HCT116 (cell line): ENCODE results near the gene HEXIM1. TPM values are rescaled to one million over a fixed set of nuclear protein-coding genes. Genes with fewer than 3 reads are reported as not detected.

Experiments
- ATAC-seq: fragments of 200-7000 bp; cut with Tn5 transposase; 2 replicates; pipeline ENCODE4 v1.9.1; 2020; ENCODE audit warnings: mild to moderate bottlenecking, moderate library complexity
- BruUV-seq: library from RNA; stranded (reverse); fragments of 400-500 nt; replicated peaks from 2 replicates; lab custom pipeline; 2021; lab: Mats Ljungman, UMichigan
- CTCF ChIA-PET: fragments of 300-600 bp; sonication (Branson Sonifier 250); formaldehyde crosslinking; loops from one replicate; lab custom pipeline; 2021; ENCODE audit warnings: antibody characterized with exemption; lab: Charles Lee
- POLR2A ChIA-PET: fragments of 300-600, 350-600 bp; sonication (Branson Sonifier 250); formaldehyde crosslinking; loops from one replicate; lab custom pipeline; 2021; ENCODE audit warnings: antibody characterized with exemption; lab: Charles Lee
- RAD21 ChIA-PET, 2 experiments: fragments of 300-600 bp; sonication (Branson Sonifier 250); formaldehyde crosslinking; loops; one replicate each; lab custom pipeline; 2023; ENCODE audit warnings: low total read pairs in 2 of 2; ENCODE audit not compliant: uncharacterized antibody in 2 of 2, unreplicated experiment in 2 of 2, low non-redundant PET in 1 of 2; lab: Charles Lee
- DNase-seq: peaks from one replicate; pipeline ENCODE4 v3.0.0-alpha.2; 2010; ENCODE audit warnings: low read depth, low spot score
- H2AFZ ChIP-seq: fragments of 200-600 bp; shearing (Covaris generic), sonication (generic); 2 replicates; pipeline ENCODE4 v1.6.1; 2017; ENCODE audit warnings: low read depth, mixed run types, mixed read lengths, antibody characterized with exemption, low read length; ENCODE audit not compliant: poor library complexity, severe bottlenecking
- H3K27ac ChIP-seq: 2 replicates; pipeline ENCODE4 v1.5.1; 2012; ENCODE audit warnings: low read depth, low read length
- H3K27me3 ChIP-seq: fragments of 200-600 bp; sonication (generic); 2 replicates; pipeline ENCODE4 v1.6.1; 2016; ENCODE audit warnings: mixed run types, low read length, mixed read lengths; ENCODE audit not compliant: insufficient read depth
- H3K36me3 ChIP-seq, 2 experiments: fragments of 200-500 bp in 1 of 2; fragments of 200-600 bp in 1 of 2; sonication (Bioruptor generic) in 1 of 2; sonication (generic) in 1 of 2; 2 replicates each; pipeline versions ENCODE4 v1.5.1 to v1.6.1; 2014 to 2016; ENCODE audit warnings: low read length in 2 of 2, inconsistent platforms in 1 of 2, mixed read lengths in 1 of 2, mixed run types in 1 of 2; ENCODE audit not compliant: insufficient read depth in 2 of 2, control insufficient read depth in 1 of 2
- H3K4me1 ChIP-seq, 2 experiments: fragments of 200-600 bp in 1 of 2; sonication (generic) in 1 of 2; 2 replicates each; pipeline versions ENCODE4 v1.5.1 to v1.6.1; 2012 to 2017; ENCODE audit warnings: low read length in 2 of 2, inconsistent platforms in 1 of 2, mild to moderate bottlenecking in 1 of 2, mixed read lengths in 1 of 2, mixed run types in 1 of 2, moderate library complexity in 1 of 2; ENCODE audit not compliant: insufficient read depth in 2 of 2, control insufficient read depth in 1 of 2
- H3K4me2 ChIP-seq: fragments of 200-600 bp; sonication (generic); 2 replicates; pipeline ENCODE4 v1.6.1; 2017; ENCODE audit warnings: mixed run types, low read length, mixed read lengths
- H3K4me3 ChIP-seq, 2 experiments: fragments of 200-600 bp in 1 of 2; sonication (generic) in 1 of 2; replicated peaks in 1 of 2; 2 replicates each; pipeline ENCODE4 v1.5.1; 2011 to 2016; ENCODE audit warnings: low read length in 2 of 2, control low read depth in 1 of 2, low read depth in 1 of 2, mild to moderate bottlenecking in 1 of 2, mixed read lengths in 1 of 2, mixed run types in 1 of 2
- H3K79me2 ChIP-seq: fragments of 200-600 bp; sonication (generic); 2 replicates; pipeline ENCODE4 v1.6.1; 2017; ENCODE audit warnings: mild to moderate bottlenecking, mixed run types, low read length, moderate library complexity, mixed read lengths; ENCODE audit not compliant: insufficient read depth
- H3K9ac ChIP-seq: fragments of 200-600 bp; sonication (generic); 2 replicates; pipeline ENCODE4 v1.6.1; 2016; ENCODE audit warnings: low read length, mixed read lengths
- H3K9me2 ChIP-seq: fragments of 200-600 bp; sonication (generic), shearing (Covaris generic); 2 replicates; pipeline ENCODE4 v1.6.1; 2017; ENCODE audit warnings: mixed run types, mild to moderate bottlenecking, moderate library complexity; ENCODE audit not compliant: insufficient read depth
- H3K9me3 ChIP-seq, 2 experiments: fragments of 200-500 bp in 1 of 2; fragments of 200-600 bp in 1 of 2; sonication (Bioruptor generic) in 1 of 2; sonication (generic) in 1 of 2; 2 replicates each; pipeline ENCODE4 v1.6.1; 2014 to 2017; ENCODE audit warnings: low read length in 2 of 2, mixed read lengths in 2 of 2, inconsistent platforms in 1 of 2, low read depth in 1 of 2, mild to moderate bottlenecking in 1 of 2, mixed run types in 1 of 2, moderate library complexity in 1 of 2; ENCODE audit not compliant: control insufficient read depth in 1 of 2, insufficient read depth in 1 of 2
- H4K20me1 ChIP-seq: fragments of 200-600 bp; sonication (generic), shearing (Covaris generic); 2 replicates; pipeline ENCODE4 v1.6.1; 2017; ENCODE audit warnings: mixed run types, mild to moderate bottlenecking, moderate library complexity; ENCODE audit not compliant: insufficient read depth
- ATF3 ChIP-seq: IDR thresholded peaks from 2 replicates; pipeline ENCODE4 v1.6.1; 2012
- EZH2 ChIP-seq: fragments of 200-600 bp; sonication (generic); IDR thresholded peaks from 2 replicates; pipeline ENCODE4 v1.6.1; 2017; ENCODE audit warnings: antibody characterized with exemption, mixed run types
- EZH2phosphoT487 ChIP-seq: fragments of 200-600 bp; IDR thresholded peaks from 2 replicates; pipeline ENCODE4 v1.6.1; 2018; ENCODE audit warnings: antibody characterized with exemption, borderline replicate concordance
- FOSL1 ChIP-seq: IDR thresholded peaks from 2 replicates; pipeline ENCODE4 v1.6.1; 2012; ENCODE audit warnings: low read depth
- MAX ChIP-seq: IDR thresholded peaks from 2 replicates; pipeline ENCODE4 v1.6.1; 2012
- POLR2A ChIP-seq: IDR thresholded peaks from 2 replicates; pipeline ENCODE4 v1.7.0; 2011; ENCODE audit warnings: borderline replicate concordance; ENCODE audit not compliant: insufficient read depth, insufficient read length; ENCODE audit errors: extremely low read depth
- POLR2AphosphoS5 ChIP-seq: IDR thresholded peaks from 2 replicates; pipeline ENCODE4 v1.6.1; 2011; ENCODE audit warnings: mild to moderate bottlenecking, low read depth, low read length, moderate library complexity
- YY1 ChIP-seq: IDR thresholded peaks from 2 replicates; pipeline ENCODE4 v1.6.1; 2011; ENCODE audit warnings: low read length, low read depth, moderate library complexity, mild to moderate bottlenecking; ENCODE audit not compliant: insufficient replicate concordance; ENCODE audit errors: extremely low read depth
- intact Hi-C: fragments of 100-400 bp; cut with micrococcal nuclease; formaldehyde crosslinking; loops from 2 replicates; pipeline ENCODE4 v1.10.0; 2022
- total RNA-seq: library from RNA; stranded (reverse); gene quantifications from one replicate; pipeline ENCODE4 v1.2.1, GENCODE V29; 2021; ENCODE audit not compliant: unreplicated experiment

HEXIM1 gene
- total RNA-seq, 1 experiment from 2014 or later = 58.0 TPM

- Histone ChIP-seq H3K4me3 (no peak overlapping the region), H3K36me3 (peaks cover 0 to 11% of the 10 kb centered on the region in 2 experiments; a peak in 2 of 4 replicates), H3K4me1 (peaks cover 20 to 23% of the 10 kb centered on the region in 2 experiments), H4K20me1 (no peaks in the 10 kb centered on the region), H3K4me2 (no peak overlapping the region), H3K27me3 (no peaks in the 10 kb centered on the region), H3K9me3 (no peaks in the 10 kb centered on the region), H3K79me2 (peaks cover 23% of the 10 kb centered on the region), H3K9ac (no peak overlapping the region), H2AFZ (no peak overlapping the region), H3K9me2 (no peaks in the 10 kb centered on the region), H3K27ac (no peak overlapping the region)
- BruUV-seq = no TSS peak
- ChIA-PET POLR2A (no interaction called here), CTCF (interaction anchor here (1.3 kb wide), 1 partner anchor 17 kb away, joined by 4 read pairs; the partner anchor contains the start of gene ACBD4), RAD21 (no interaction called here)
- TF ChIP-seq MAX (no peak), YY1 (no peak)
- intact Hi-C loops = no loop called here
- ATAC-seq = no peak
- DNase-seq = no peak
Observed at GRCh38 chr17:45118691-45119090, 29.6 kb upstream of the HEXIM1 start.

- peaks cover 33 to 36% of the 10 kb centered on the region in 2 experiments for H3K4me1 ChIP-seq
- no peak overlapping the region for H3K9ac ChIP-seq
- RAD21 ChIA-PET = no interaction called here
- no peaks in the 10 kb centered on the region for H4K20me1 ChIP-seq
- peaks cover 0 to 11% of the 10 kb centered on the region in 2 experiments; a peak in 2 of 4 replicates for H3K36me3 ChIP-seq
- no peak for ATAC-seq
- no peaks in the 10 kb centered on the region for H3K9me3 ChIP-seq
- no peak overlapping the region for H3K4me2 ChIP-seq
- H3K79me2 ChIP-seq = peaks cover 29% of the 10 kb centered on the region
- no peak overlapping the region for H2AFZ ChIP-seq
- no peak for DNase-seq
- no peaks in the 10 kb centered on the region for H3K9me2 ChIP-seq
- no peaks in the 10 kb centered on the region for H3K27me3 ChIP-seq
- POLR2A ChIA-PET = no interaction called here
- no peak overlapping the region for H3K4me3 ChIP-seq
- intact Hi-C loops = no loop called here
- H3K27ac ChIP-seq = no peak overlapping the region
- no TSS peak for BruUV-seq
- CTCF ChIA-PET = no interaction called here
- no peak for TF ChIP-seq ATF3
- TF ChIP-seq FOSL1 = no peak
- TF ChIP-seq POLR2A = no peak
- TF ChIP-seq EZH2phosphoT487 = no peak
- no peak for TF ChIP-seq EZH2
- no peak for TF ChIP-seq POLR2AphosphoS5
Observed at GRCh38 chr17:45119964-45120363, 28.3 kb upstream of the HEXIM1 start.
